D721Med (cell line): ENCODE data around the gene C2orf42.
"Not testable (repeated sequence)": the region's sequence is repeated elsewhere in the genome, so short reads cannot be mapped to it uniquely, and the experiment has no call there.

Experiments used
- DNase-seq: peaks from one replicate; pipeline ENCODE4 v3.0.0; 2011; ENCODE audit warnings: low spot score; ENCODE audit not compliant: insufficient read length
- FAIRE-seq: peaks from 2 replicates; lab custom pipeline; 2011; peaks lifted over from hg19 to GRCh38; lab: Jason Lieb, UNC
- TF ChIP-seq, protein P1 (sequence below): IDR thresholded peaks from 2 replicates; pipeline ENCODE4 v1.5.1; 2012; ENCODE audit warnings: mild to moderate bottlenecking, control low read depth; ENCODE audit not compliant: insufficient read depth; ENCODE audit errors: missing control alignments

C2orf42 gene

GRCh38 chr2:70116936-70117552 is 73.8 kb downstream of the C2orf42 start:
- TF ChIP-seq, protein P1, sequence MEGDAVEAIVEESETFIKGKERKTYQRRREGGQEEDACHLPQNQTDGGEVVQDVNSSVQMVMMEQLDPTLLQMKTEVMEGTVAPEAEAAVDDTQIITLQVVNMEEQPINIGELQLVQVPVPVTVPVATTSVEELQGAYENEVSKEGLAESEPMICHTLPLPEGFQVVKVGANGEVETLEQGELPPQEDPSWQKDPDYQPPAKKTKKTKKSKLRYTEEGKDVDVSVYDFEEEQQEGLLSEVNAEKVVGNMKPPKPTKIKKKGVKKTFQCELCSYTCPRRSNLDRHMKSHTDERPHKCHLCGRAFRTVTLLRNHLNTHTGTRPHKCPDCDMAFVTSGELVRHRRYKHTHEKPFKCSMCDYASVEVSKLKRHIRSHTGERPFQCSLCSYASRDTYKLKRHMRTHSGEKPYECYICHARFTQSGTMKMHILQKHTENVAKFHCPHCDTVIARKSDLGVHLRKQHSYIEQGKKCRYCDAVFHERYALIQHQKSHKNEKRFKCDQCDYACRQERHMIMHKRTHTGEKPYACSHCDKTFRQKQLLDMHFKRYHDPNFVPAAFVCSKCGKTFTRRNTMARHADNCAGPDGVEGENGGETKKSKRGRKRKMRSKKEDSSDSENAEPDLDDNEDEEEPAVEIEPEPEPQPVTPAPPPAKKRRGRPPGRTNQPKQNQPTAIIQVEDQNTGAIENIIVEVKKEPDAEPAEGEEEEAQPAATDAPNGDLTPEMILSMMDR, result no peak
- FAIRE-seq (no peak), DNase-seq (no peak)

- FAIRE-seq (no peak), DNase-seq (no peak)
- TF ChIP-seq, protein P1, result no peak
Measured at GRCh38 chr2:70115646-70116442, 75.0 kb downstream of the C2orf42 start.

- FAIRE-seq, result no peak
- DNase-seq, result no peak
- TF ChIP-seq, protein P1, result no peak
Measured at GRCh38 chr2:70113359-70114070, 77.3 kb downstream of the C2orf42 start.

DNA sequence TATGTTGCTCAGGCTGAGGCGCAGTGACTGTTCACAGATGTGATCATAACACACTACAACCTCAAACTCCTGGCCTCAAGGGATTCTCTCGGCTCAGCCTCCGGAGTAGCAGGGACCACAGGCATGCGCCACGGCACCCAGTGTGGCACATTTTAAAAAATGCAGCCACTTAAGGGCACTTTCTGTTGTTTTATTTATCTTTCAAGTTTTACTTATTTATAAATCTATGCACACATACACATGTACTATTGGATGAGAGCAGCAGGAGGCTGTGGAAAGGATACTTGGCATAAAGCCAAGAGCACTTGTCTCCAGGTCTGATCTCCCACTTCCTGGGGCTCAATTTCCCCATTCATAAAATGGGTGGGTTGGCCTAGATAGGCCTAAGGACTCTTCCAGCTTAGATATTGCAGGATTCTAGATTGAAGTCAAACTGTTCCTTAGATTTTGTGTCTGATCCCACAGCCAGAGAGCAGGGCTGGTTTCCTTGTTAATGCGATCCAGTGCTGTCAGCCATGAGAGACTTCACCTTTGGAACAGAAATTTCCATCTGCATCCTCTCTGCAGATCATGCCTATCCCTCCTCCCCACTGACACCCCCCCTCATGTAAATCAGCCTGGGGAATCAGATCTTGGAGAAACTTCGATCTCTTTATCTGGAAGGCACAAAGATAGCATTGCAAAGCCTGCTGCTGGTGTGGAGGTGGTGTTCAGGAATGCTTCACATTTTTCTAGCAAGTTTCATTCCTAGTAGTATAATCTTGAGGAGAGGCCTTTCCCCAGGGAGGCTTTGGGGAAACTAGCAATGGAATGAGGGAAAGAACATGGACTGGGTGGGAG is 78.8 kb downstream of the C2orf42 start:
- no peak for FAIRE-seq
- TF ChIP-seq, protein P1, result no peak
- DNase-seq, result no peak

- not testable (repeated sequence) for FAIRE-seq, DNase-seq
Measured at GRCh38 chr2:70110397-70110796, 80.4 kb downstream of the C2orf42 start.

- FAIRE-seq, result not testable (repeated sequence)
Measured at GRCh38 chr2:70106138-70106537, 84.7 kb downstream of the C2orf42 start.

GRCh38 chr2:70104231-70105111 is 86.3 kb downstream of the C2orf42 start:
- DNase-seq, result no peak
- TF ChIP-seq, protein P1, result no peak
- no peak for FAIRE-seq

More at GRCh38 chr2:70106138-70106537, 84.7 kb downstream of the C2orf42 start:
- not testable (repeated sequence) for DNase-seq
